Neural crest cell (in vitro differentiated cells): ENCODE results near the gene B3GALT6. TPM values are rescaled to one million over a fixed set of nuclear protein-coding genes. Genes with fewer than 3 reads are reported as not detected.

Experiments used
- DNase-seq: peaks from one replicate; pipeline ENCODE4 v3.0.0; 2021; ENCODE audit warnings: low read depth, mixed read lengths, low spot score
- H3K27ac Mint-ChIP-seq: one replicate; pipeline ENCODE4 v1.8.0; 2021; ENCODE audit warnings: mild to moderate bottlenecking, mixed read lengths; ENCODE audit not compliant: unreplicated experiment
- H3K27me3 Mint-ChIP-seq: 2 replicates; pipeline ENCODE4 v1.8.0; 2021; ENCODE audit warnings: low read depth, mild to moderate bottlenecking, mixed read lengths
- H3K36me3 Mint-ChIP-seq: 2 replicates; pipeline ENCODE4 v1.8.0; 2021; ENCODE audit warnings: low read depth, mild to moderate bottlenecking, mixed read lengths
- H3K4me1 Mint-ChIP-seq: 2 replicates; pipeline ENCODE4 v1.8.0; 2021; ENCODE audit warnings: mixed read lengths
- H3K4me3 Mint-ChIP-seq: one replicate; pipeline ENCODE4 v1.8.0; 2021; ENCODE audit warnings: mild to moderate bottlenecking, mixed read lengths
- H3K9me3 Mint-ChIP-seq: 2 replicates; pipeline ENCODE4 v1.8.0; 2021; ENCODE audit warnings: mixed read lengths
- total RNA-seq: library from RNA; stranded (reverse); gene quantifications from 2 replicates; pipeline ENCODE4 v1.2.1, GENCODE V29; 2021
- TF ChIP-seq, protein P1 (sequence below): fragments of 200-600 bp; sonication (generic); conservative IDR thresholded peaks from 2 replicates; pipeline ENCODE4 v1.5.0; 2021; ENCODE audit warnings: antibody characterized with exemption, mild to moderate bottlenecking

The B3GALT6 gene
- total RNA-seq, 1 donor from 2014 or later, result 41.1 TPM

DNA sequence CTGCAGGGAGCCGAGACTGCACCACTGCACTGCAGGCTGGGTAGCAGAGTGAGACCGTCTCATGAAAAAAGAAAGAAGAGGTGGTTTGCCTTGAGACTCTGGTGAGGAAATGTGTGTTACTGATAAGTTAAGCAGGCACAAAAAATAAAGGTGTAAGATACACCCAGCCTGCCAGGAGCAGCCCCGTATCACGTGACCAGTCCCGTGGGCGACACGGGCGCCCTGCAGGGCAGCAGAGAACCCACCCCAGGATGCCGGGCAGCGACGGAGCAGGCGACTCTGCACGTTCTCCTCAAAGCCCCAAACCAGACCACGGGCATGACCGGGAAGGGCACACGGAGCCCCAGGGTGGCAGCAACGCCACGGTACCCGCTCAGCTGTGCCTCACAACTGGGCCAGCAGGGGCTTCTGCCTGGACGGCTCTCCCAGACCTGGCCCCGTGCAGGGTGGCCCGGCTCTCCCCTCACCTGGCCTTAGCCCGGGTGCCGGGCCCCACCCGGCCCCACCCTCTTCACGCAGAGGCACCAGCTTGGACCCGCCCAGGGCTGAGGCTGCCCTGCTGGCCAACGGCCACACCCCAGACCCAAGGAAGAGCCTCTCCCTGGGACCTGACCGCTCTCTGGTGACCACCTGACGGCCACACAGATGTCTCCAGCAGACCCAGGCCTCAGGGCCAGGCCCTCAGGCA, 10.0 kb upstream of the B3GALT6 start:
- Mint-ChIP-seq H3K27ac (no peak overlapping the region), H3K27me3 (no peaks in the 10 kb centered on the region), H3K36me3 (peaks cover 9% of the 10 kb centered on the region), H3K9me3 (no peaks in the 10 kb centered on the region), H3K4me3 (no peak overlapping the region), H3K4me1 (no peaks in the 10 kb centered on the region)
- TF ChIP-seq, protein P1, sequence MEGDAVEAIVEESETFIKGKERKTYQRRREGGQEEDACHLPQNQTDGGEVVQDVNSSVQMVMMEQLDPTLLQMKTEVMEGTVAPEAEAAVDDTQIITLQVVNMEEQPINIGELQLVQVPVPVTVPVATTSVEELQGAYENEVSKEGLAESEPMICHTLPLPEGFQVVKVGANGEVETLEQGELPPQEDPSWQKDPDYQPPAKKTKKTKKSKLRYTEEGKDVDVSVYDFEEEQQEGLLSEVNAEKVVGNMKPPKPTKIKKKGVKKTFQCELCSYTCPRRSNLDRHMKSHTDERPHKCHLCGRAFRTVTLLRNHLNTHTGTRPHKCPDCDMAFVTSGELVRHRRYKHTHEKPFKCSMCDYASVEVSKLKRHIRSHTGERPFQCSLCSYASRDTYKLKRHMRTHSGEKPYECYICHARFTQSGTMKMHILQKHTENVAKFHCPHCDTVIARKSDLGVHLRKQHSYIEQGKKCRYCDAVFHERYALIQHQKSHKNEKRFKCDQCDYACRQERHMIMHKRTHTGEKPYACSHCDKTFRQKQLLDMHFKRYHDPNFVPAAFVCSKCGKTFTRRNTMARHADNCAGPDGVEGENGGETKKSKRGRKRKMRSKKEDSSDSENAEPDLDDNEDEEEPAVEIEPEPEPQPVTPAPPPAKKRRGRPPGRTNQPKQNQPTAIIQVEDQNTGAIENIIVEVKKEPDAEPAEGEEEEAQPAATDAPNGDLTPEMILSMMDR, result no peak
- DNase-seq, result no peak

DNA sequence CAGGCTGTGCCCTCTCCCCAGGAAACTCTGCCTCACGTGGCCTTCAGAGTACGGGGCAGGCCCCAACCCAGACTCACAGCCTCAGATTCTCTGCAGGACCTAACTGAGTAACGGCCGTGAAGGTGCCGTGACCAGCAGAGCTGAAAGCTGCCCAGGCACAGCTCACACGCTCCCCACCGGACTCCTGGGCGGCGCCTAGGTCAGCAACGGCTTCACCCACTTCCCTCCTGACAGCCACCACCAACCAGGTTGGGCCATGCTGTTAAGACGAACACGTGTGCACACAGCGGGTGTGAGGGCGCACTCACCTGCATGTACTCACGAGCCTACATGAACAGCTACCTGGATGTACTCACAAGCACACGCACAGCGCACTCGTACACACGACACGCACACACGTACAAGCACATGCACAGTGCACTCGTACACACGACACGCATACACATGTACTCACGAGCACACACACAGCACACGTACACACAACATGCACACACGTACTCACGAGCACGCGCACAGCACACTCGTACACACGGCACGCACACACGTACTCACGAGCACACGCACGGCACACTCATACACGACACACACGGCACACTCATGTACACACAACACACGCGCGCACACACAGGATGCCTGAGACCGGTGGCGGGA, 9.3 kb upstream of the B3GALT6 start:
- TF ChIP-seq, protein P1, result no peak
- H3K4me1 Mint-ChIP-seq, result no peaks in the 10 kb centered on the region
- no peak for DNase-seq
- no peak overlapping the region for H3K4me3 Mint-ChIP-seq
- no peaks in the 10 kb centered on the region for H3K27me3 Mint-ChIP-seq
- H3K9me3 Mint-ChIP-seq, result no peaks in the 10 kb centered on the region
- peaks cover 9% of the 10 kb centered on the region for H3K36me3 Mint-ChIP-seq
- no peak overlapping the region for H3K27ac Mint-ChIP-seq

- Mint-ChIP-seq H3K36me3 (peaks cover 9% of the 10 kb centered on the region), H3K27me3 (no peaks in the 10 kb centered on the region), H3K4me3 (no peak overlapping the region), H3K27ac (no peak overlapping the region), H3K4me1 (no peaks in the 10 kb centered on the region), H3K9me3 (no peaks in the 10 kb centered on the region)
- TF ChIP-seq, protein P1, result no peak
- no peak for DNase-seq
Measured at GRCh38 chr1:1223321-1223720, 8.7 kb upstream of the B3GALT6 start.

- H3K4me1 Mint-ChIP-seq, result no peaks in the 10 kb centered on the region
- TF ChIP-seq, protein P1, result no peak
- peaks cover 9% of the 10 kb centered on the region for H3K36me3 Mint-ChIP-seq
- no peak for DNase-seq
- no peaks in the 10 kb centered on the region for H3K9me3 Mint-ChIP-seq
- H3K4me3 Mint-ChIP-seq, result no peak overlapping the region
- no peaks in the 10 kb centered on the region for H3K27me3 Mint-ChIP-seq
- no peak overlapping the region for H3K27ac Mint-ChIP-seq
Measured at GRCh38 chr1:1223891-1224290, 8.1 kb upstream of the B3GALT6 start.

DNA sequence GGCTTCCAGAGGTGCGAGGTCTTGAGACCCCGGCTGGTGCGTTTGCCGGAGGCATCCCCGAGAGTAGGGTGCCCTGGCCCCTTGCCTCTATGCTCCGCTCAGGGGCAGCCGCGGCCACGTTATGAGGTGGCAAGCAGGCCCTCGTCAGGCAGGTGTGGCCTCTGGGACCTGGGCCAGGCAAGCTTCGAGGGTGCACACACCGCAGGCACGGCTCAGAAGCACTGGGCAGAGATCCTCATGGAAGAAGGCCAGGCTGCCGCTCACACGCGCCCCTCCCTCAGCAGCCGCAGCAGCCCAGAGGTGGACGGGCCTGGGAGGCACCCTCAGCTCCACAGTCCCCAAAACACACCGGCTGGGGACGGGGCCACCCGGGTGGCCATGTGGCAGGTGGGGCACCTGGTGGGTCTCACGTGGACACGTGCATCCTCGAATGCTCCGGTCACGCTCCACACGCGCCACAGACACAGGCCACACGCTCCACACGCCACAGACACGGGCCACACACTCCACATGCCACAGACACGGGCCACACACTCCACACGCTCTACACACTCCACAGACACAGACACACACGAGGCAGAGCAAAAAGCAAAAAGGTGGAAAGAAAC, 6.7 kb upstream of the B3GALT6 start:
- peaks cover 14% of the 10 kb centered on the region for H3K36me3 Mint-ChIP-seq

More for the DNA sequence above, 6.7 kb upstream of the B3GALT6 start:
- Mint-ChIP-seq H3K27ac (no peak overlapping the region), H3K4me1 (peaks cover 6% of the 10 kb centered on the region), H3K27me3 (no peaks in the 10 kb centered on the region), H3K9me3 (no peaks in the 10 kb centered on the region), H3K4me3 (no peak overlapping the region)
- TF ChIP-seq, protein P1, result no peak
- no peak for DNase-seq
